ENCODE data around the gene RAB17. TPM values are rescaled to one million over a fixed set of nuclear protein-coding genes. Genes with fewer than 3 reads are reported as not detected.

The RAB17 gene
- total and polyA plus RNA-seq, 2 of the 4 experiments (the other 2 are of a cell fraction): 0.41 TPM; not detected in 1

DNA sequence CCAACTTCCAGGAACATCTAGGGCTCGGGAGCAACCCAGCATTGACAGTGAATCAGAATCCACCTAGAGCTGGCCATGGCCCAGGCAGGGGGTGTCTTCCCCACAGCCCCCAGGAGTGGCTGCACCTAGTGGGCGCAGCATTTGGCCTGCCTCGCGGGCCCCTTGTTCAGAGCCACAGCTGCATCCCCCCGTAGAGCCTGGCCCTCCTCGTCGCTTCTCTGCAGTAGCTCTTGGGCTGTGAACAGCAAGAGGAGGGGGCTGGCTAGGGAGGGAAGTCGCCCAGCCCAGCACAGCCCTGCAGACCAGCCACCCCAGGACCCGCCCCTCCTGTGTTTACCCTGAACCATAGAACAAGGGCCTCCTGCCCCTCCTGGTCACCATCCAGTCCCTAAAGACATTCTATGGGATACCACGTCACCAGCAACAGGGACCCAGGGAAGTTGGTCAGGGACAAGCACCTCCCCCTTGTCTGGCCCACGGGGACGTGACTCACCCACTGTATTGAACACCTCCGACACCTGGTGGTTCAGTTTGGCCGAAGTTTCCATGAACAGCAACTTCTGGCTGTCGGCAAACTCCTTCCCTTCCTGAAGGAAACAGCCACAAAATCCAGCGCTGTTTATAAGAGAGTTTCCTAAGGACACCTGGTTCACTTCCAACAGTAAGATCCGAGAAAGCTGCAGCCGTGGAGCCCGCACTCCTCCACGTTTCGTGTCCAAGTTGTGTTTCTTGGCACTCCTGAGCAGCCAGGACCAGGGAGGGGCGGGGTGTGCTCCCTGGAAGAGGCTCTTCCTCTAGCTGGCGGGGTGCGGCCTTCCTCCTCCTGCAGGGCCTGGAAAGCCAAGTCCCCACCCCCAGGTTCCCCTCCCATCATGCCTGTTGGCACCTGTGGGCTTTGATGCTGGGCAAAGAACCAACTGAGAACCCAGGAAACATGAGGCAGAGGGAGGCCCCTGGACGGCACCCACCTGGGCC lies 15.4 kb downstream of the RAB17 start:
- H2BK15ac ChIP-seq (ENCODE audit: low read depth, low read length): no peak overlapping the region
- WGBS, 2 experiments (ENCODE audit: extremely low coverage in 2 of 2, insufficient read length in 1 of 2): 62% methylated on average over 6 of the region's 25 CpGs; no CpG with 5 or more reads in 1 of the 2 experiments

More for the DNA sequence above, 15.4 kb downstream of the RAB17 start:
- H2BK120ac ChIP-seq (ENCODE audit: low read depth, low read length): no peak overlapping the region
- H3K9me1 ChIP-seq (ENCODE audit: insufficient read depth, low read length): no peaks in the 10 kb centered on the region
- H2AFZ ChIP-seq (replicated peaks; ENCODE audit: low read length, poor library complexity): no peak overlapping the region
- ATAC-seq (ENCODE audit: low read depth) (no peak), DNase-seq (no peak)
- POLR2A ChIA-PET (ENCODE audit: unreplicated experiment): no interaction called here
- H2AK9ac ChIP-seq (replicated peaks; ENCODE audit: low read depth, low read length, poor library complexity): peak overlapping the region; percentile 13
- no peak overlapping the region for H3K14ac ChIP-seq (replicated peaks; ENCODE audit: low read depth, low read length)
- H4K20me1 ChIP-seq (ENCODE audit: insufficient read depth, low read length): no peaks in the 10 kb centered on the region
- peaks cover 4% of the 10 kb centered on the region; the same call in 1 of the 2 replicates for H3K27me3 ChIP-seq (ENCODE audit: control insufficient read depth, insufficient read depth, low read length)
- dilution Hi-C loops (cut with HindIII; ENCODE audit: low sequenced_read_pairs, unreplicated experiment): no loop called here
- TF ChIP-seq CEBPB (IDR thresholded peaks at IDR 0.05; ENCODE audit: low read depth, low read length): no peak
- no peak for TF ChIP-seq RFX5 (IDR thresholded peaks at IDR 0.05; ENCODE audit: low read depth, low read length)
- TF ChIP-seq, protein P1, sequence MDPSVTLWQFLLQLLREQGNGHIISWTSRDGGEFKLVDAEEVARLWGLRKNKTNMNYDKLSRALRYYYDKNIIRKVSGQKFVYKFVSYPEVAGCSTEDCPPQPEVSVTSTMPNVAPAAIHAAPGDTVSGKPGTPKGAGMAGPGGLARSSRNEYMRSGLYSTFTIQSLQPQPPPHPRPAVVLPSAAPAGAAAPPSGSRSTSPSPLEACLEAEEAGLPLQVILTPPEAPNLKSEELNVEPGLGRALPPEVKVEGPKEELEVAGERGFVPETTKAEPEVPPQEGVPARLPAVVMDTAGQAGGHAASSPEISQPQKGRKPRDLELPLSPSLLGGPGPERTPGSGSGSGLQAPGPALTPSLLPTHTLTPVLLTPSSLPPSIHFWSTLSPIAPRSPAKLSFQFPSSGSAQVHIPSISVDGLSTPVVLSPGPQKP (IDR thresholded peaks at IDR 0.05; ENCODE audit: borderline replicate concordance, low read depth, low read length): no peak
- peaks cover 7% of the 10 kb centered on the region; the same call in 1 of the 2 replicates for H3K4me1 ChIP-seq (ENCODE audit: control insufficient read depth, insufficient read depth, low read length)
- H3K18ac ChIP-seq (ENCODE audit: low read depth, low read length): no peak overlapping the region
- no peak overlapping the region for H3K27ac ChIP-seq (ENCODE audit: insufficient read depth, low read length)
- in situ Hi-C loops (cut with MboI; ENCODE audit: low sequenced_read_pairs): loop anchor here (5.0 to 25.0 kb wide), 4 partner anchors 160 to 1238 kb away; partner anchors contain the start of gene COL6A3
- H3K4me2 ChIP-seq (ENCODE audit: low read depth, low read length): no peak overlapping the region
- no peak overlapping the region for H3K9ac ChIP-seq (ENCODE audit: low read depth, low read length)
- no peak overlapping the region for H3K23ac ChIP-seq (ENCODE audit: low read depth, low read length)
- no peak overlapping the region for H4K8ac ChIP-seq (ENCODE audit: low read depth in 2 of 2, low read length in 2 of 2)
- no peaks in the 10 kb centered on the region for H3K36me3 ChIP-seq (ENCODE audit: control insufficient read depth, insufficient read depth, low read length)
- H4K91ac ChIP-seq (ENCODE audit: insufficient read depth, low read depth, low read length): no peak overlapping the region
- no peaks in the 10 kb centered on the region for H3K9me3 ChIP-seq (ENCODE audit: control insufficient read depth, insufficient read depth, low read length)
- intact Hi-C loops (cut with micrococcal nuclease): no loop called here
- H3K4ac ChIP-seq (ENCODE audit: low read depth, low read length): no peak overlapping the region
- no peak overlapping the region for H2BK20ac ChIP-seq (ENCODE audit: low read depth, low read length)
- H3K79me1 ChIP-seq (ENCODE audit: low read depth in 1 of 2, low read length in 2 of 2): peaks cover 0 to 8% of the 10 kb centered on the region in 2 experiments; a peak in 1 of 4 replicates
- H2AK5ac ChIP-seq (ENCODE audit: low read depth, low read length): no peak overlapping the region
- no TSS peak for BruUV-seq (replicated peaks)
- no peak overlapping the region for H2BK5ac ChIP-seq (ENCODE audit: low read depth, low read length, poor library complexity, severe bottlenecking)
- H3K56ac ChIP-seq (ENCODE audit: extremely low read depth, insufficient read depth, low read length): no peak overlapping the region
- H4K5ac ChIP-seq (ENCODE audit: low read depth, low read length): no peak overlapping the region
- CTCF ChIA-PET: no interaction called here
- H3K4me3 ChIP-seq (ENCODE audit: insufficient read depth, low read depth, low read length): no peak overlapping the region

Measured in IMR-90 (cell line).